Measurements from ENCODE around the gene GPR143. TPM values are rescaled to one million over a fixed set of nuclear protein-coding genes. Genes with fewer than 3 reads are reported as not detected.

The GPR143 gene
- total RNA-seq, 2 donors from 2014 or later: 1.1 TPM; not detected in 1

GRCh38 chrX:9681422-9681821, 84.2 kb downstream of the GPR143 start:
- intact Hi-C loops (cut with DNase I): no loop called here
- peak; percentile 55 for DNase-seq (ENCODE audit: low spot score)

GRCh38 chrX:9681011-9681410, 84.6 kb downstream of the GPR143 start:
- DNase-seq (ENCODE audit: low spot score): peak; percentile 35
- intact Hi-C loops (cut with DNase I): no loop called here

DNA sequence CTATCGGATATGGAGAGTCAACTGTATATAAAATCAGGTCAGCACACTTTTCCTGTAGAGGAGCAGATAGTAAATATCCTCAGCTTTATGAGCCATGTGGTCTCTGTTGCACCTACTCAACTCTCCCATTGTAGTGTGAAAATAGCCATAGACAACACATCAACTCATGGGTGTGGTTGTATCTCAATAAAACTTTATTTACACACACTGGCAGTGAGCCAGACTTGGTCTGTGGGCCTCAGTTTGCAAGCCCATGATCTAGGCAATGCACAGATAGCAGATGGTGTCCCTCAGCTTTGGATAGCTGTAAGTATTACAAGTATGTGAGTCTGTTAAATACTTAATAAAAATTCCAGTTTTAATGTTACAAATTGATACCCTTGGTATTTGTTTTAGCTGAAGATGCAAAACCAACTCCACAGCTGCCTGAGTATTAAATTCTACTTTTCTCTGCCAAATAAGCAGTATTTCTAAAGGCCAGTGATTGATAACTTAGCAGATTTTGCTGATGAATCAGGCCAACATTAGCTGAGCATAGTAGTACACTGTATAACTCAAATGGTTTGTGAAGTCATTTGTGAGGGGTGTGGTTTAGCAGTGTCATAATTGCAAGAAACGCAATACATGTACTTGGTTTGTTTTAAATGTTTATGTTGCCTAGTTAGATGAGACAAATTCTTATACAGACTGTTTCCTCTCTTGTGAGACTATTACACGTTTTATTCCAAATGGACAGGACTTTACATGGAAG, 87.3 kb downstream of the GPR143 start:
- intact Hi-C loops (cut with DNase I): no loop called here
- DNase-seq (ENCODE audit: low spot score): no peak

DNA sequence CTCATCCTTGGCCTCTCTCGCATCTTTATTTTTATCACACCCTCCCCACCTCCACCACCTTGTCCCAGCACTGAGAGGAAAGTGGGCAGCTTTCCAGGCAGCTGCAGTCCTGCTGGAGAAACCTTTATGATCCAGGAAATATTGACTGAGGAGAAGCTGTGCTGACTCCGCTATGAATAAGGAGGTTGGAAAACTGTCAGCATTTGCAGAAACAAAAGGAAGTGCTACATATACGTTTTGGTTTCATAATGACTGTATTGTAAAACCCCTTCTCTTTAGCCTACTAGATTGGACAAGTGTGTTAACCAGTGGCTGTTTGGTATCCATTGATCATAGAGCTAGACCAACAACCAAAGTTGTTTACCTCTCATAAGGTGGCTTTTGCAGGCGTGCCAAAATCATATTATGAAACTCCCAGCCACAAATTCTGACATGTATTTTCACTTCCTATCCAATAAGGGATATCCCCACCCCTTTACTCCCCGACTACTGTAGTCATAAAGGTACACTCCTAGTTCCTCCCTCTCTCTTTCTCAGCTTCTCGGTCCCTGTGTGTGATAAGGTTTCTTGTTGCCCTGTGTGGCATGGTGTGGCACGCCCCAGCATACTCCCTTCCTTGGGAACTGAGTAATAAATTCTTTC, 88.4 kb downstream of the GPR143 start:
- no peak for DNase-seq (ENCODE audit: low spot score)
- intact Hi-C loops (cut with DNase I): no loop called here

DNA sequence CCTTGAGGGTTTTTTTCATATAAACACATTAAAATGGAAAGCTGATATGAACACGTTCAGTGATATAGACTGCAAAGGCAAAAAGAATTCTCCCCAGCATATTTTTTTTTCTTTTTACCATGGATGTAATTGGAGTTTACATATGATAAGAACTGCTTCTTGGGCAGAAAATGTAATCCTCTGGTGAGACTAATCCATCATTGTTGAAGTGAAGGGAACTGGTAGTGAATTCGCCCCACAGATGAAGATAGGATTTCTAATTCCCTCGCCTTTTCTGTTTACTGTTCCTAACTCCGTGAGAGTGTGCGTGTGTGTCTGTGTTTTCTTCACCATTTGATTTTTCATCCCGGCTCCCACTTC, 88.9 kb downstream of the GPR143 start:
- intact Hi-C loops (cut with DNase I): no loop called here
- no peak for DNase-seq (ENCODE audit: low spot score)

- no peak for DNase-seq (ENCODE audit: low spot score)
- intact Hi-C loops (cut with DNase I): no loop called here
Measured at GRCh38 chrX:9676306-9676705, 89.3 kb downstream of the GPR143 start.

Other genes starting within 250 kb of the GPR143 start
- gene SHROOM2, start 20.6 kb upstream of the GPR143 start, total RNA-seq: 1 to 10 TPM; 1.2 to 1.8 TPM
- gene CLDN34, start 201.5 kb upstream of the GPR143 start, total RNA-seq: not detected